ENCODE data around the gene DSCAM. TPM values are rescaled to one million over a fixed set of nuclear protein-coding genes. Genes with fewer than 3 reads are reported as not detected.

The DSCAM gene
- polyA plus RNA-seq, 4 donors, result under 0.01 to 0.22 (median 0.13) TPM; not detected in 1

GRCh38 chr21:40577285-40578043 is 269.5 kb downstream of the DSCAM start:
- H3K27me3 ChIP-seq (ENCODE audit: control insufficient read depth in 3 of 3, insufficient read depth in 3 of 3, low read length in 3 of 3), result no peaks in the 10 kb centered on the region
- no peaks in the 10 kb centered on the region for H3K36me3 ChIP-seq (ENCODE audit: control insufficient read depth in 3 of 3, insufficient read depth in 2 of 3, low read depth in 1 of 3, low read length in 3 of 3)
- DNase-seq, result no peak
- H3K4me3 ChIP-seq (ENCODE audit: low read depth in 1 of 3, low read length in 3 of 3), result no peak overlapping the region
- H3K27ac ChIP-seq (ENCODE audit: low read depth in 1 of 3, low read length in 2 of 3), result no peak overlapping the region
- no peaks in the 10 kb centered on the region for H3K4me1 ChIP-seq (ENCODE audit: control insufficient read depth in 3 of 3, insufficient read depth in 2 of 3, low read depth in 1 of 3, low read length in 2 of 3)
- WGBS, 3 donors, result 49 to 70% (median 51%) methylated on average over 27 of the region's 27 CpGs
- FAIRE-seq, result no peak
- no peaks in the 10 kb centered on the region for H3K9me3 ChIP-seq (ENCODE audit: control insufficient read depth in 2 of 2, insufficient read depth in 1 of 2, low read depth in 1 of 2, low read length in 1 of 2)

- no peak for DNase-seq
Observed at GRCh38 chr21:40575976-40576375, 271.0 kb downstream of the DSCAM start.

GRCh38 chr21:40569357-40569756 is 277.6 kb downstream of the DSCAM start:
- no peaks in the 10 kb centered on the region for H3K4me1 ChIP-seq (ENCODE audit: control insufficient read depth in 3 of 3, insufficient read depth in 2 of 3, low read depth in 1 of 3, low read length in 2 of 3)
- H3K36me3 ChIP-seq (ENCODE audit: control insufficient read depth in 3 of 3, insufficient read depth in 2 of 3, low read depth in 1 of 3, low read length in 3 of 3), result no peaks in the 10 kb centered on the region
- no peak for DNase-seq
- 24 to 60% (median 35%) methylated on average over 7 of the region's 7 CpGs for WGBS, 3 donors
- no peak overlapping the region for H3K4me3 ChIP-seq (ENCODE audit: low read depth in 1 of 3, low read length in 3 of 3)
- no peak overlapping the region for H3K27ac ChIP-seq (ENCODE audit: low read depth in 1 of 3, low read length in 2 of 3)
- no peaks in the 10 kb centered on the region for H3K9me3 ChIP-seq (ENCODE audit: control insufficient read depth in 2 of 2, insufficient read depth in 1 of 2, low read depth in 1 of 2, low read length in 1 of 2)
- no peak for FAIRE-seq
- H3K27me3 ChIP-seq (ENCODE audit: control insufficient read depth in 3 of 3, insufficient read depth in 3 of 3, low read length in 3 of 3), result no peaks in the 10 kb centered on the region

More at GRCh38 chr21:40575976-40576375, 271.0 kb downstream of the DSCAM start:
- no peak overlapping the region for H3K27ac ChIP-seq (ENCODE audit: low read depth in 1 of 3, low read length in 2 of 3)
- no peaks in the 10 kb centered on the region for H3K4me1 ChIP-seq (ENCODE audit: control insufficient read depth in 3 of 3, insufficient read depth in 2 of 3, low read depth in 1 of 3, low read length in 2 of 3)
- FAIRE-seq, result no peak
- no peaks in the 10 kb centered on the region for H3K27me3 ChIP-seq (ENCODE audit: control insufficient read depth in 3 of 3, insufficient read depth in 3 of 3, low read length in 3 of 3)
- no peak overlapping the region for H3K4me3 ChIP-seq (ENCODE audit: low read depth in 1 of 3, low read length in 3 of 3)
- no peaks in the 10 kb centered on the region for H3K36me3 ChIP-seq (ENCODE audit: control insufficient read depth in 3 of 3, insufficient read depth in 2 of 3, low read depth in 1 of 3, low read length in 3 of 3)
- H3K9me3 ChIP-seq (ENCODE audit: control insufficient read depth in 2 of 2, insufficient read depth in 1 of 2, low read depth in 1 of 2, low read length in 1 of 2), result no peaks in the 10 kb centered on the region

- H3K4me3 ChIP-seq (ENCODE audit: low read depth in 1 of 3, low read length in 3 of 3), result no peak overlapping the region
- H3K36me3 ChIP-seq (ENCODE audit: control insufficient read depth in 3 of 3, insufficient read depth in 2 of 3, low read depth in 1 of 3, low read length in 3 of 3), result no peaks in the 10 kb centered on the region
- no peaks in the 10 kb centered on the region for H3K4me1 ChIP-seq (ENCODE audit: control insufficient read depth in 3 of 3, insufficient read depth in 2 of 3, low read depth in 1 of 3, low read length in 2 of 3)
- H3K9me3 ChIP-seq (ENCODE audit: control insufficient read depth in 2 of 2, insufficient read depth in 1 of 2, low read depth in 1 of 2, low read length in 1 of 2), result no peaks in the 10 kb centered on the region
- WGBS, 3 donors, result 0 to 17% (median 0%) methylated on average over 1 of the region's 1 CpG
- H3K27me3 ChIP-seq (ENCODE audit: control insufficient read depth in 3 of 3, insufficient read depth in 3 of 3, low read length in 3 of 3), result no peaks in the 10 kb centered on the region
- DNase-seq (no peak), FAIRE-seq (no peak)
- H3K27ac ChIP-seq (ENCODE audit: low read depth in 1 of 3, low read length in 2 of 3), result no peak overlapping the region
Observed at GRCh38 chr21:40568807-40569206, 278.2 kb downstream of the DSCAM start.

- no peak for FAIRE-seq
Observed at GRCh38 chr21:40567501-40567900, 279.5 kb downstream of the DSCAM start.

GRCh38 chr21:40566486-40566885 is 280.5 kb downstream of the DSCAM start:
- DNase-seq (no peak), FAIRE-seq (no peak)
- H3K4me3 ChIP-seq (ENCODE audit: low read depth in 1 of 3, low read length in 3 of 3), result no peak overlapping the region
- no peaks in the 10 kb centered on the region for H3K9me3 ChIP-seq (ENCODE audit: control insufficient read depth in 2 of 2, insufficient read depth in 1 of 2, low read depth in 1 of 2, low read length in 1 of 2)
- no peaks in the 10 kb centered on the region for H3K4me1 ChIP-seq (ENCODE audit: control insufficient read depth in 3 of 3, insufficient read depth in 2 of 3, low read depth in 1 of 3, low read length in 2 of 3)
- H3K27ac ChIP-seq (ENCODE audit: low read depth in 1 of 3, low read length in 2 of 3), result no peak overlapping the region
- H3K36me3 ChIP-seq (ENCODE audit: control insufficient read depth in 3 of 3, insufficient read depth in 2 of 3, low read depth in 1 of 3, low read length in 3 of 3), result no peaks in the 10 kb centered on the region
- WGBS, 3 donors, result 40 to 61% (median 41%) methylated on average over 1 of the region's 1 CpG
- H3K27me3 ChIP-seq (ENCODE audit: control insufficient read depth in 3 of 3, insufficient read depth in 3 of 3, low read length in 3 of 3), result no peaks in the 10 kb centered on the region

More at GRCh38 chr21:40567501-40567900, 279.5 kb downstream of the DSCAM start:
- H3K4me3 ChIP-seq (ENCODE audit: low read depth in 1 of 3, low read length in 3 of 3), result no peak overlapping the region
- H3K4me1 ChIP-seq (ENCODE audit: control insufficient read depth in 3 of 3, insufficient read depth in 2 of 3, low read depth in 1 of 3, low read length in 2 of 3), result no peaks in the 10 kb centered on the region
- H3K27ac ChIP-seq (ENCODE audit: low read depth in 1 of 3, low read length in 2 of 3), result no peak overlapping the region
- no peak for DNase-seq
- H3K36me3 ChIP-seq (ENCODE audit: control insufficient read depth in 3 of 3, insufficient read depth in 2 of 3, low read depth in 1 of 3, low read length in 3 of 3), result no peaks in the 10 kb centered on the region
- H3K9me3 ChIP-seq (ENCODE audit: control insufficient read depth in 2 of 2, insufficient read depth in 1 of 2, low read depth in 1 of 2, low read length in 1 of 2), result no peaks in the 10 kb centered on the region
- H3K27me3 ChIP-seq (ENCODE audit: control insufficient read depth in 3 of 3, insufficient read depth in 3 of 3, low read length in 3 of 3), result no peaks in the 10 kb centered on the region
- 54 to 62% (median 55%) methylated on average over 3 of the region's 3 CpGs for WGBS, 3 donors

- Histone ChIP-seq H3K4me3 (ENCODE audit: low read depth in 1 of 3, low read length in 3 of 3) (no peak overlapping the region), H3K27ac (ENCODE audit: low read depth in 1 of 3, low read length in 2 of 3) (no peak overlapping the region), H3K9me3 (ENCODE audit: control insufficient read depth in 2 of 2, insufficient read depth in 1 of 2, low read depth in 1 of 2, low read length in 1 of 2) (no peaks in the 10 kb centered on the region), H3K4me1 (ENCODE audit: control insufficient read depth in 3 of 3, insufficient read depth in 2 of 3, low read depth in 1 of 3, low read length in 2 of 3) (no peaks in the 10 kb centered on the region), H3K36me3 (ENCODE audit: control insufficient read depth in 3 of 3, insufficient read depth in 2 of 3, low read depth in 1 of 3, low read length in 3 of 3) (no peaks in the 10 kb centered on the region), H3K27me3 (ENCODE audit: control insufficient read depth in 3 of 3, insufficient read depth in 3 of 3, low read length in 3 of 3) (no peaks in the 10 kb centered on the region)
- no peak for FAIRE-seq
- DNase-seq, result no peak
- 55 to 67% (median 61%) methylated on average over 6 of the region's 6 CpGs for WGBS, 3 donors
Observed at GRCh38 chr21:40564318-40564717, 282.6 kb downstream of the DSCAM start.

GRCh38 chr21:40563900-40564299 is 283.1 kb downstream of the DSCAM start:
- WGBS, 3 donors, result 37 to 70% (median 47%) methylated on average over 4 of the region's 4 CpGs
- no peak for FAIRE-seq
- H3K4me1 ChIP-seq (ENCODE audit: control insufficient read depth in 3 of 3, insufficient read depth in 2 of 3, low read depth in 1 of 3, low read length in 2 of 3), result no peaks in the 10 kb centered on the region
- no peak overlapping the region for H3K27ac ChIP-seq (ENCODE audit: low read depth in 1 of 3, low read length in 2 of 3)
- no peak for DNase-seq
- H3K27me3 ChIP-seq (ENCODE audit: control insufficient read depth in 3 of 3, insufficient read depth in 3 of 3, low read length in 3 of 3), result no peaks in the 10 kb centered on the region
- no peak overlapping the region for H3K4me3 ChIP-seq (ENCODE audit: low read depth in 1 of 3, low read length in 3 of 3)
- no peaks in the 10 kb centered on the region for H3K36me3 ChIP-seq (ENCODE audit: control insufficient read depth in 3 of 3, insufficient read depth in 2 of 3, low read depth in 1 of 3, low read length in 3 of 3)
- H3K9me3 ChIP-seq (ENCODE audit: control insufficient read depth in 2 of 2, insufficient read depth in 1 of 2, low read depth in 1 of 2, low read length in 1 of 2), result no peaks in the 10 kb centered on the region

Measured in small intestine (tissue), 7 donors.